SK-N-MC (cell line): ENCODE data around the gene TMEM135.
"Not testable (repeated sequence)": the region's sequence is repeated elsewhere in the genome, so short reads cannot be mapped to it uniquely, and the experiment has no call there.

Experiments
- DNase-seq: peaks from one replicate; pipeline ENCODE4 v3.0.0-alpha.2; 2011; ENCODE audit warnings: low read depth, low spot score
- H3K27ac ChIP-seq: fragments of 200-600 bp; sonication (generic); 2 replicates; pipeline ENCODE4 v1.5.1; 2016; ENCODE audit warnings: mixed run types
- H3K36me3 ChIP-seq: fragments of 200-600 bp; sonication (generic); 2 replicates; pipeline ENCODE4 v1.6.1; 2017; ENCODE audit warnings: antibody characterized with exemption, low read length, mixed read lengths; ENCODE audit not compliant: insufficient read depth
- H3K4me3 ChIP-seq: fragments of 200-600 bp; sonication (generic); 2 replicates; pipeline ENCODE4 v1.5.1; 2016
- H3K9ac ChIP-seq: fragments of 200-600 bp; sonication (generic); 2 replicates; pipeline ENCODE4 v1.8.0; 2017; ENCODE audit warnings: mixed run types, mixed read lengths; ENCODE audit not compliant: insufficient read length
- H3K9me3 ChIP-seq: fragments of 200-600 bp; sonication (generic); 2 replicates; pipeline ENCODE4 v1.6.1; 2017; ENCODE audit warnings: low read depth, mild to moderate bottlenecking, antibody characterized with exemption, low read length, moderate library complexity, mixed read lengths
- EZH2 ChIP-seq: fragments of 200-600 bp; sonication (generic); IDR thresholded peaks from one replicate; pipeline ENCODE4 v1.6.1; 2017; ENCODE audit warnings: antibody characterized with exemption
- FOXP2 ChIP-seq: optimal IDR thresholded peaks from 2 replicates; pipeline ENCODE3; 2011; ENCODE audit warnings: mild to moderate bottlenecking, moderate library complexity; ENCODE audit not compliant: insufficient read depth; ENCODE audit errors: extremely low read length, control extremely low read depth
- POLR2AphosphoS5 ChIP-seq: IDR thresholded peaks from 2 replicates; pipeline ENCODE4 v1.6.1; 2012; ENCODE audit warnings: mild to moderate bottlenecking, low read depth, low read length, borderline replicate concordance

The TMEM135 gene

GRCh38 chr11:86999388-86999787 is 38.3 kb upstream of the TMEM135 start:
- DNase-seq, result no peak
- Histone ChIP-seq H3K9me3 (no peaks in the 10 kb centered on the region), H3K36me3 (no peaks in the 10 kb centered on the region), H3K27ac (no peak overlapping the region; the same call in 1 of the 2 replicates), H3K4me3 (no peak overlapping the region), H3K9ac (no peak overlapping the region)
- TF ChIP-seq POLR2AphosphoS5 (no peak), FOXP2 (no peak), EZH2 (no peak)

DNA sequence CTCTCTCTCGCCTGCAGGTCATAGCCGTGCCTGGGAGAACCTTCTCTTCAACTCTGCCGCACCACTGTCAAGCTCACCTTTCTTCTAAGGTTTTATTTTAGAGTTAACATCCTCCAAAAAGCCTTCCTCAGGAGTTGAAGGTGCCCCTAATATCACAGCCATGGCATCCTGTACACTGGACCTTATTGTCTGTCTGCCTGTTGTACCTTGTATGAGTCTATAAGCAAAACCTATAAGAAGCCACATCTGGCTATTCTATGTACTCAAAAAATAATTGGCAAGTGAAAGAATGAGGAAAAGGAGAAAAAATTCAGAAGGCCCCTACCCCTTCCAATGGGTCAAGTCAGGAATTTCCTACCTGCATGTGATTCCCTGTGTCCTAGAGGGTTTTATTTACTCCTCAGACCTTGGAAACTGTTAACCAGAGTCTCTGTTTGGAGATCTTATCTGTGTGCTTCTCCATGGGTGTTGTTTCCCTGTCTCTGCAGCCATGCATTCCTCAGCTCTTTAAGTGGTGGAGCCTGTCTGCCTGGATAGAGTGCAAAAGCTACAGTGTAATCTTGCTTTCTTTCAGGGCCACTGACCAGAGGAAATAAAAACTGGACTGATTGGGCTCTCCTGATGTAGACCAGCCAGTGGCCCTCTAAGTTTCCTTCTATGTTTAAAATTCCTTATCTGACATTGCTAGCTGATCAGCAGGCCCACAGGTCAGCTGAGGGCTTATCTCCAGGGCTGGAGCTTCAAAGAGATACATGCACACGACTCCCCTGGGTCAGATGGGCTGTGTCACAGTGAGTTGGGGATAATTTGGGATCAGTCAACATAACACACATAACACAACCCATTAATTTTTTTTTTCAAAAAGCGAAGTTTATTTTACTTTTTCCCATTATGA is 37.6 kb upstream of the TMEM135 start:
- Histone ChIP-seq H3K9me3 (no peaks in the 10 kb centered on the region), H3K27ac (no peak overlapping the region; the same call in 1 of the 2 replicates), H3K4me3 (no peak overlapping the region), H3K9ac (no peak overlapping the region), H3K36me3 (no peaks in the 10 kb centered on the region)
- TF ChIP-seq POLR2AphosphoS5, result no peak
- TF ChIP-seq FOXP2, result no peak
- no peak for TF ChIP-seq EZH2
- DNase-seq, result no peak

- Histone ChIP-seq H3K36me3 (no peaks in the 10 kb centered on the region), H3K4me3 (no peak overlapping the region), H3K9me3 (no peaks in the 10 kb centered on the region), H3K27ac (no peak overlapping the region), H3K9ac (no peak overlapping the region)
- TF ChIP-seq POLR2AphosphoS5 (no peak), EZH2 (no peak), FOXP2 (no peak)
- DNase-seq, result no peak
These were observed 34.8 kb upstream of the TMEM135 start for GRCh38 chr11:87002918-87003317.

GRCh38 chr11:87004281-87004680 is 33.5 kb upstream of the TMEM135 start:
- not testable (repeated sequence) for H3K9me3 ChIP-seq, H3K4me3 ChIP-seq, DNase-seq, H3K27ac ChIP-seq, H3K36me3 ChIP-seq, H3K9ac ChIP-seq

DNA sequence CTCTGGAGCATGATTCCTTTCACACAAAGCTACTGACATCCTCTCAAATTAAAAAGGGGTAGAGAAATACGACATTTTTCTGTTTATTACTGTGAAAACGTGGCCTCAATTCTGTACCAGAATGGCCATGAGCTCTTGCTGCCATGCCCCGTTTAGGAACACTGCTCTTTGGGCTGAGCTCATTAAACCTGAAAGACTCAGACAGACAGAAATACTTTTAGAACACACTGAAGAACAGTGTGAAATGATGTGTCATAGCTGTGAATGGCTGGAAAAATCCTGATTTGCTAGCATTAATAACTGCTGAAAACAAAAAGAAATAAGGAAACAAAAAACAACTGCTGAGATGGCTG is 32.2 kb upstream of the TMEM135 start:
- H3K36me3 ChIP-seq, result no peaks in the 10 kb centered on the region
- TF ChIP-seq POLR2AphosphoS5 (no peak), FOXP2 (no peak), EZH2 (no peak)
- no peak overlapping the region for H3K9ac ChIP-seq
- H3K4me3 ChIP-seq, result no peak overlapping the region
- H3K9me3 ChIP-seq, result no peaks in the 10 kb centered on the region
- no peak overlapping the region for H3K27ac ChIP-seq
- no peak for DNase-seq

DNA sequence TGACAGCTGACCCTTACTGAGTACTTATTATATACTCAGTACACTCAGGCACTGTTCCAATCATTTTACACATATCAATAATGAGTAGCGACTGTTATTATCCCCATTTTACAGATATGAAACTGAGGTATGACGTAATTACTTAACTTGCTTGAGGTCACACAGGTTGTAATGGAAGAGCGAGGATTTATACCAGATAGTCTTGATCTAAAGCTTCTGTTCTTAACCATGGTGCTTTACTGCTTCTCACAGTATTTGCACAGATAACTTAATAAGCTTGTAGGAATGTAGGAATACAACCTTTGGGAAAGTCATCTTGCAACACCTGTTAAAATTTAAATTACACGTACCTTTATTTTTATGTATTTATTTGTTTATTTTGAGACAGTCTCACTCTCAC is 31.7 kb upstream of the TMEM135 start:
- no peak overlapping the region for H3K27ac ChIP-seq
- TF ChIP-seq POLR2AphosphoS5 (no peak), EZH2 (no peak), FOXP2 (no peak)
- no peak for DNase-seq
- no peaks in the 10 kb centered on the region for H3K36me3 ChIP-seq
- H3K4me3 ChIP-seq, result no peak overlapping the region
- no peak overlapping the region for H3K9ac ChIP-seq
- no peaks in the 10 kb centered on the region for H3K9me3 ChIP-seq

GRCh38 chr11:87007963-87008362 is 29.8 kb upstream of the TMEM135 start:
- Histone ChIP-seq H3K36me3 (no peaks in the 10 kb centered on the region), H3K4me3 (no peak overlapping the region), H3K9me3 (no peaks in the 10 kb centered on the region), H3K9ac (no peak overlapping the region), H3K27ac (no peak overlapping the region)
- no peak for DNase-seq
- no peak for TF ChIP-seq FOXP2

- Histone ChIP-seq H3K4me3 (no peak overlapping the region), H3K27ac (no peak overlapping the region), H3K9ac (no peak overlapping the region), H3K36me3 (no peaks in the 10 kb centered on the region), H3K9me3 (no peaks in the 10 kb centered on the region)
- no peak for DNase-seq
- no peak for TF ChIP-seq FOXP2
- no peak for TF ChIP-seq POLR2AphosphoS5
- no peak for TF ChIP-seq EZH2
These were observed 25.6 kb upstream of the TMEM135 start for GRCh38 chr11:87012089-87012488.

- no peak overlapping the region for H3K4me3 ChIP-seq
- no peak overlapping the region for H3K27ac ChIP-seq
- DNase-seq, result no peak
- TF ChIP-seq POLR2AphosphoS5 (no peak), FOXP2 (no peak), EZH2 (no peak)
- no peak overlapping the region for H3K9ac ChIP-seq
- no peaks in the 10 kb centered on the region for H3K36me3 ChIP-seq
- H3K9me3 ChIP-seq, result no peaks in the 10 kb centered on the region
These were observed 25.1 kb upstream of the TMEM135 start for GRCh38 chr11:87012673-87013072.
